Right kidney (tissue), 1 donor: ENCODE results near the gene EXOC3L4.
A peak's percentile ranks its signal among the peaks of the same experiment; 100 is the strongest.
"Not testable (repeated sequence)": the region's sequence is repeated elsewhere in the genome, so short reads cannot be mapped to it uniquely, and the experiment has no call there.

Experiments
- DNase-seq: peaks from one replicate; pipeline ENCODE4 v3.0.0-alpha.2; 2016

The EXOC3L4 gene

GRCh38 chr14:103151270-103151945 lies 56.9 kb downstream of the EXOC3L4 start:
- no peak for DNase-seq

- DNase-seq: no peak
Measured at GRCh38 chr14:103155010-103155409, 60.5 kb downstream of the EXOC3L4 start.

DNA sequence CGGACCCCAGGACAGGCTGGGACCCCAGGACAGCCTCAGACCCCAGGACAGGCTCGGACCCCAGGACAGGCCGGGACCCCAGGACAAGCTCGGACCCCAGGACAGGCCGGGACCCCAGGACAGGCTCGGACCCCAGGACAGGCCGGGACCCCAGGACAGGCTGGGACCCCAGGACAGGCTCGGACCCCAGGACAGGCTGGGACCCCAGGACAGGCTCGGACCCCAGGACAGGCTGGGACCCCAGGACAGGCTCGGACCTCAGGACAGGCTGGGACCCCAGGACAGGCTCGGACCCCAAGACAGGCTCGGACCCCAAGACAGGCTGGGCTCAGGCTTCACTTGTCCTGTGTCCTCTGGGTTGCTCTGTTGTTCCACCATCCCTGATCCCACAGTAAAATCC lies 60.9 kb downstream of the EXOC3L4 start:
- not testable (repeated sequence) for DNase-seq

DNA sequence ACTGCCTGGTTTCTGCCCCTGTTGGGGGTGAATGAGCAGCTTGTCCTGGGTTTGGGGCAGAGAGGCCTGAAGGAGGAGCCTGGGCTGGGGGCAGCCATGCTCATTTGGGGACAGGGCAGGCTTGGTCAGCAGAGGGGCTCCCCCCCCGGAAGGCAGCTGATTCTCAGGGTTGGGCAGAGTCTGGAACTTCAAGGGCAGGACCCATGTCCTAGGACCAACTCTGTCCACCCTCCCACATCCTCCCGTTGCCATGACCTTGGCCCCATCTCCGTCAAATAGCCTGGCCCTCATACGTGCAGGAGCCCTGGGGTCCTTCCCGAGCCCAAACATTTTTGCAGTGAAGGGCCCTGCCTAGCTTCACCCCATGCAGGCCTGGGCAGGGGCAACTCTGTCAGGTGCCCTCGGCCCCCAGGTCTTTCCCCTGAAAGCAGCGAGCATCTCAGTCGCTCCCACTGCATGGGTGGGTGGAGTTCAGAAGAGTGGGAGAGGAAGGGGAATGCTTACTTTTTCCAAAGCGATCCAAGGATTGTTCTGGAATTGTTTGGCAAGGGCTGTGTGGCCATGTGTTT lies 61.4 kb downstream of the EXOC3L4 start:
- no peak for DNase-seq

GRCh38 chr14:103156651-103157378 lies 62.3 kb downstream of the EXOC3L4 start:
- DNase-seq: peak; percentile 58

- DNase-seq: no peak
Measured at GRCh38 chr14:103157969-103158368, 63.4 kb downstream of the EXOC3L4 start.

- DNase-seq: no peak
Measured at GRCh38 chr14:103158688-103159087, 64.2 kb downstream of the EXOC3L4 start.
